CD4-positive, alpha-beta T cell treated with Interleukin-4 for 1 hour (primary cell): Measurements from ENCODE around the gene UBE2R2.
"Not testable (repeated sequence)": the region's sequence is repeated elsewhere in the genome, so short reads cannot be mapped to it uniquely, and the experiment has no call there.

Experiments used
- DNase-seq, 2 donors: peaks; one replicate each; pipeline ENCODE4 v3.0.0-alpha.2; 2020 to 2022

The UBE2R2 gene

GRCh38 chr9:33932078-33932807 lies 115.3 kb downstream of the UBE2R2 start:
- no peak for DNase-seq

GRCh38 chr9:33934188-33934878 lies 117.4 kb downstream of the UBE2R2 start:
- no peak for DNase-seq

GRCh38 chr9:33939924-33940874 lies 123.2 kb downstream of the UBE2R2 start:
- no peak for DNase-seq

GRCh38 chr9:33942471-33943083 lies 125.6 kb downstream of the UBE2R2 start:
- no peak for DNase-seq

GRCh38 chr9:33943389-33943788 lies 126.4 kb downstream of the UBE2R2 start:
- DNase-seq, result no peak

GRCh38 chr9:33946779-33947535 lies 130.0 kb downstream of the UBE2R2 start:
- DNase-seq, result no peak

- DNase-seq, result no peak
Observed at GRCh38 chr9:33950371-33950770, 133.4 kb downstream of the UBE2R2 start.

GRCh38 chr9:33952066-33952465 lies 135.1 kb downstream of the UBE2R2 start:
- no peak for DNase-seq

- DNase-seq, result no peak
Observed at GRCh38 chr9:33956544-33956943, 139.6 kb downstream of the UBE2R2 start.

GRCh38 chr9:33959725-33960124 lies 142.8 kb downstream of the UBE2R2 start:
- no peak for DNase-seq

- not testable (repeated sequence) for DNase-seq
Observed at GRCh38 chr9:33962468-33962867, 145.5 kb downstream of the UBE2R2 start.

GRCh38 chr9:33964086-33964768 lies 147.3 kb downstream of the UBE2R2 start:
- no peak for DNase-seq
